Hematopoietic multipotent progenitor cell treated with erythropoietin and hydrocortisone succinate and interleukin-3 and kit ligand, for 8 days (in vitro differentiated cells): ENCODE measurements around the gene GAS5.

Source experiments
- DNase-seq: peaks from one replicate; pipeline ENCODE4 v3.0.0-alpha.2; 2015

Gene GAS5

DNA sequence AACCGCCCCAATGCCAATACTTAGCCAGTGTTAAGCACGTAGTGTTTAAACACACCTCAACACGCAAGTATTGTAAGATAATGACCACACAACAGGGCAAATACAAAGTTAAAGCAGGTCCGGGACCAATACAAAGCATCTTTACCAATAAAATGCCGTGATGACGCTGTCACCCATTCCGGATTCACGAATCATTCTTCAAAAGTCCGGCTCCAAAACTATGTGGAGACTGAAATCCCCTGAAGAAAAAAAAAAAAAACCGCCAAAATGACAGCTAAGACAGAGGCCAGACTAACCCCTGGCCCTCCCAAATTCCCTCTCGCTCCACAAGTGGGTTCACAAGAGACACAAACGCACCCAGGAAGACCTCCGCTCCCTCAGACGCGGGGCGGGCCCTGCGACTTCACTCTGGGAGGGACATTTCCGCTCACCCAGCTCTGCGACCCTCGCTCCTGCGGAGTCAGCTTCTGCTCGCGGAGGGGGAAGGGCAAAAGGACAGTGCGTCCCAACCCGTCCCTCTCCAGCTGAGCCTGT, 43.9 kb downstream of the GAS5 start:
- DNase-seq = no peak

DNA sequence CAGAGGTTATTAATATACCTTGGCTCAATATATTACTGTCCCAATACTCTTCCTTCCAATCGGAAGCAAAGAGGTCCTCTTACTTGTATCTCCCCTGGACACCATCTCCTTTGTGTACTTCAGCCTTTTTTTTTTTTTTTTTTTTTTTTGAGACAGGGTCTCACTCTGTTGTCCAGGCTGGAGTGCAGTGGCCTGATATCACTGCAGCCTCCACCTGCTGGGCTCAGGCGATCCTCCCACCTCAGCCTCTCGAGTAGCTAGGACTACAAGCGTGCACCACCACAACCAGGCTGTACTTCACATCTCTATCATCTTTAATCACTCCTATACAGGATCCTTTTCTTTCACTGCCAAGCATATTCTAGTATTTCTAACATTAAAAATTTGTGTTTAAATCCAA, 46.1 kb downstream of the GAS5 start:
- no peak for DNase-seq

DNA sequence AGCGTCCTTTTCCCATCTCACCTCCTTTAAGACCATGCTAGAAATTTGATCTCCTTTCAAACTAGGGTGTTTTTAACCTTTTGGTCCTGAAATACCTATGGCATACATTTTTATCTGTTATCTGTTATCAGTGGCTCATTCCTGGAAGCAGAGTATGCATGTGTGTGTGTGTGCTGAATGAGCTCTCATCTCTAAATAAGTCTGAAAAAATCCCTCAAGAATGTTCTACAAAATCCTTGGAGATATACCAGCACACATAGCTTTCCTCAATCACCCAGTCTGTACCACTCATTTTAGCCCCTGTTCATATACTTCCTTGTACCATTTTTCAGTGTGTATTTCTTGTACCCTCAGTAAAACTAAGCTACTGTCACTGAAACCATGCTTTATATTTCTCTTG, 49.3 kb downstream of the GAS5 start:
- DNase-seq = no peak
